Measurements from ENCODE around the gene MCF2L2. TPM values are rescaled to one million over a fixed set of nuclear protein-coding genes. Genes with fewer than 3 reads are reported as not detected.

MCF2L2 gene
- total RNA-seq, 1 experiment from 2014 or later: 1.8 TPM

GRCh38 chr3:183328823-183329222 lies 99.6 kb downstream of the MCF2L2 start:
- DNase-seq (ENCODE audit: low read depth): peak; percentile 93

GRCh38 chr3:183328164-183328563 lies 100.3 kb downstream of the MCF2L2 start:
- DNase-seq (ENCODE audit: low read depth): peak; percentile 52

- DNase-seq (ENCODE audit: low read depth): no peak
These were observed 101.1 kb downstream of the MCF2L2 start for GRCh38 chr3:183327343-183327742.

DNA sequence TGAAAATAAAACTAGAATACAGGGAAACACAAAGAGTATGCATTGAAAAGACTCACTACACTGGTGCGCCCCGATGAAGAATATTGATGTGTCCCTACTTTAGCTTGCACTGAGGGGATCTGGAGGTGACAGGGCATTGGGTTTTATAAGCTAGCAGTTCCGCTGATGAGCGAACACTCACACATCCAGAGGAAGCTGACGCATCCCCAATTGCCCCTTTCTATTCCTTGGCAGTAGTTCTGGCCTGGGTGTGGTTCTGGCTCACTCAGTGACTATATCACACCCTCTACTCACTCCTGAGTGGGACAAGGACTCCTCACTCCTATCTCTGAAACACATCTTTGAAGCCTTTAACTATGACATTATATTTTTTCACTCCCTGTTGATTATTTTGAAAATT lies 104.3 kb downstream of the MCF2L2 start:
- DNase-seq (ENCODE audit: low read depth): peak; percentile 98

DNA sequence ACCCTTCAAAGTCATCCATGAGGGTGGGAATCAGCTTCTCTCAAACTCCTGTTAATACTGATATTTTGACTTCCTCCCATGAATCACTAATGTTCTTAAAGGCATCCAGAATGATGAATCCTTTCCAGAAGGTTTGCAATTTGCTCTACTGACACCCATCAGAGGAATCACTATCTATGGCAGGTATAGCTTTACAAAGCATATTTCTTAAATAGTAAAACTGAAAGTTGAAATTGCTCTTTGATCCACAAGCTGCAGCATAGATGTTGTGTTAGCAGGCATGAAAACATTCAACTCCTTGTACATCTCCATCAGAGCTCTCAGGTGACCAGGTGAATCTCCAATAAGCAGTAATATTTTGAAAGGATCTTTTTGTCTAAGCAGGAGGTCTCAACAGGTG lies 109.0 kb downstream of the MCF2L2 start:
- no peak for DNase-seq (ENCODE audit: low read depth)

DNA sequence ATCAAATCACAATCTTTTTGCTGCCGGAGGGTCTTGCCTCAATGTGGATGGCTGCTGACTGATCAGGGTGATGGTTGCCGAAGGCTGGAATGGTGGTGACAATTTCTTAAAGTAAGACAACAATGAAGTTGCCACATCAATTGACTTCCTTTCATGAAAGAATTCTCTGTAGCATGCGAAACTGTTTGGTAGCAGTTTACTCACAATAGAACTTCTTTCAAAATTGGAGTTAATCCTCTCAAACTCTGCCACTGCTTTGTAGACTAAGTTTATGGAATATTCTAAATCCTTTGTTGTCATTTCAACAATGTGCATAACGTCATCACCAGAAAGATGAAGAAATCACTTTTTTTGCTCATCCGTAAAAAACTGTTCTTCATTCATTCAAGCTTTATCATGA lies 109.5 kb downstream of the MCF2L2 start:
- no peak for DNase-seq (ENCODE audit: low read depth)

GRCh38 chr3:183317886-183318865 lies 110.2 kb downstream of the MCF2L2 start:
- DNase-seq (ENCODE audit: low read depth): peak; percentile 60

- DNase-seq (ENCODE audit: low read depth): no peak
These were observed 111.1 kb downstream of the MCF2L2 start for GRCh38 chr3:183317271-183317670.

DNA sequence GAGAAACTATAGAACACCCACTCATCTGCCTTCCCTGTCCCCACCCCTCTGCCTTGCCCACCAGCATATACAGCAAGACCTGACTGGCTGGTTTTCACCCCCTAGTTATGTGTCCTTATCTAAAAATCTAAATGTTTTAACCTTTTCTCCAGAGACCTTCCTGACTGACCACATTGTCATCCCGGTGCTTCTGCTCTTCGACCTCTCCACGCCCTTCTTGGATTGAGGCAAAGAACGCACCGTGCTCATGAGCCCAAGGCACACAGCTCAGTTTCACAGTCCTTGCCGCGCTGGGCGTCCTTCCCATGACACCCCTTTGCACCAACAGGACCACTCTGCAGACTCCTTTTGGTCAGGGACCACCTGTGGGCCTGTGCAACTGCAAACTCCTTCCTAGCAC lies 112.7 kb downstream of the MCF2L2 start:
- no peak for DNase-seq (ENCODE audit: low read depth)

DNA sequence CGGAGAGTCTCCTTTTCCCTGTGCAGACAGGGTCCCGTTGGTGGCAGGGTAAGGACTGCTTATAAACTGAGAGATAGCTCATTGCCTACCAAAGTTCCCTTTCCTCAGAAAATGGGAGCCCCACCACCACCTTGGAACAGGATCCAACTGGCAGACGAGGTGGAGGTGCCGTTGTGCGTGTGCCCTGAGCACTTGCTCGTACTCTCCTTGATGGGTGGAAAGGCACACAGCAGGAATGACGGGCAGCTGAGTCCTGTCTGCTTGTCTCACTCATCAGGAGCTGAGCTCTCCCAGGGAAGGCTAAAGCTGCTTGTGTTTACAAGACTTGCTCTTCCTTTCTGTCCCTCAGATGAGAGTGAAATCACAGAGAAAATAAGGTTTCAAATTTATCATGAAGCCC lies 114.7 kb downstream of the MCF2L2 start:
- no peak for DNase-seq (ENCODE audit: low read depth)

DNA sequence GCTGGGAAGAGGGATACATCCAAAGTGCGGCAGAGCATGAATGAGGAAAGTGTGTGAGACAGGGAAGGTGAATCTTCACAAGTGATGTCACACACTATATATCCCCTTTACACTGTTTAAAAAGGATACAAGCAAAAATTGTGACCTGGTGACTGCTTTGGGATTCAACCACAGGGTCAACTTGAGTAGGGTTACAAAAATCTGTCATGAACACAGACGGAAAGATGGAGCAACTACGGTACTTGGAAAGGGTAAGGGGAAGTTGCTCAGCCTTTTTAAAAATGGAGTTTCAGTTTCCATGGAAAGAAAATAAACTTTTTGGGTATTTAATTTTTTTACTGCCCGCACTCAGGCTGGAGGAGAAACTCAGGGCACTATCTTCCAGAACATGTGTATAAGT lies 115.1 kb downstream of the MCF2L2 start:
- DNase-seq (ENCODE audit: low read depth): no peak

- DNase-seq (ENCODE audit: low read depth): peak; percentile 72
These were observed 116.0 kb downstream of the MCF2L2 start for GRCh38 chr3:183312433-183312832.

GRCh38 chr3:183310936-183311335 lies 117.5 kb downstream of the MCF2L2 start:
- no peak for DNase-seq (ENCODE audit: low read depth)

DNA sequence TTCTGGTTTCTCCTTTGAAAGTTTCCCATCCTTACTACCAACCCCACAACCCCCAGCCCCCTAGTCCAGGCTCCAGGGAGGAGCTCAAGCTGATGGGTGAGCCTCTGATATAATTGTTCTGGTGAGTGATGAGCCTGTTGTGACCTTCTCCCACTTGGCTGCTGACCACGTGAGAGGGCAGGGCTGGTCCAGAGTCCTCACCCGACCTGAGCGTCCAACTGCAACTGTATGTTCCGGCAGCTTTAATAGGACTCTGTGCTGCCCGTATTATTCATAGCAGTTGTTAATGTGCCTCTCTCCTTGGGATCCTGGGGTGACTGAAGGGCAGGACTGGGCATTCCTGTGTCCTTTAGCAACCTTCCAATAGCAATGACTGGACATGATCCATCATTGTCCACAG lies 119.1 kb downstream of the MCF2L2 start:
- DNase-seq (ENCODE audit: low read depth): no peak

- no peak for DNase-seq (ENCODE audit: low read depth)
These were observed 119.7 kb downstream of the MCF2L2 start for GRCh38 chr3:183308751-183309150.

DNA sequence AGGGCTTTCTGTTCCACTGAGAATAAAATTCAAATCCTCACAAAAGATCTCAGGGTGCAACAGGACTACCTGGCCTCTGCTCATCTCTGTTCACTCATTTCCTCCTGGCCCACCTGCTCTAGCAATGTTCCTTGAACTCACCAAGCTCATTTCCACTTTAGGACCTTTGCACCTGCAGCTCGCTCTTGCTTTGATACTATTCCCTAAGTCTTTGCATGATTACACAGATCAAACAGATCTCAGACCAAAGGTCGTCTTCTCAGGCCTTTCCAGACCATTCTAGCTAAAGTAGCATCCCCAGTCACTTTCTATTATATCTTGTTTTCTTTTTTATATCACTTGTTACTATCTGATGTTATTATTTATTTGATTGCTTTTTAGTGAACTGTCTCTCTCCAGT lies 120.7 kb downstream of the MCF2L2 start:
- DNase-seq (ENCODE audit: low read depth): no peak

- peak; percentile 83 for DNase-seq (ENCODE audit: low read depth)
These were observed 121.4 kb downstream of the MCF2L2 start for GRCh38 chr3:183306798-183307671.

GRCh38 chr3:183303690-183304089 lies 124.7 kb downstream of the MCF2L2 start:
- no peak for DNase-seq (ENCODE audit: low read depth)

- no peak for DNase-seq (ENCODE audit: low read depth)
These were observed 126.4 kb downstream of the MCF2L2 start for GRCh38 chr3:183301937-183302580.

GRCh38 chr3:183300996-183301562 lies 127.3 kb downstream of the MCF2L2 start:
- peak; percentile 42 for DNase-seq (ENCODE audit: low read depth)

DNA sequence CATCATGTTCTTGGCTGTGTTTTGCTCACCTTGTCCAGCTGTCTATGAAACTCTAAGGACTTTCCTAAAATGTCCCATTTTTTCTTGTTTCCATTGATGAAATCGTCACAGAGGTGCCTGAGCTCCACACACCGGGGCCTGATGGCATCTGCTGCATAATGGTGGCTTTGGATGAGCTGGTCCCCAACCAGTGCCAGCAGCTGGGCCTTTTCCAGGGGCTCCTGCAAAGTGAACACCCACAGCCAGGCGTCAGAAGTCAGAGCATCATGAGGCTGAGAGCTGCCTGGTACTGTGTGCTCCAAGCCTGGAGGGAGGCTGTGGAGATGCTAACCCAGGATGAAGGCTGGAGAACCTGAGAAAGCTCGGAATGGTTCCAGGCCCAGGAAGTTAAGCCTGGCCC lies 128.4 kb downstream of the MCF2L2 start:
- DNase-seq (ENCODE audit: low read depth): no peak
